T-helper 2 cell treated with Interferon-gamma antibody and Interleukin-4, amounts not matched to agents 100 ng/mL and 5 ng/mL, for 36 hours (primary cell): ENCODE data around the gene SLC6A11. TPM values are rescaled to one million over a fixed set of nuclear protein-coding genes. Genes with fewer than 3 reads are reported as not detected.

Experiments used
- intact Hi-C: fragments of 100-400 bp; cut with micrococcal nuclease; formaldehyde crosslinking; loops from one replicate; pipeline ENCODE4 v1.15.1; 2023
- total RNA-seq: library from RNA; stranded (reverse); gene quantifications from 2 replicates; pipeline ENCODE4 v1.2.3, GENCODE V29; 2022

The SLC6A11 gene
- total RNA-seq, 1 donor from 2014 or later, result not detected

DNA sequence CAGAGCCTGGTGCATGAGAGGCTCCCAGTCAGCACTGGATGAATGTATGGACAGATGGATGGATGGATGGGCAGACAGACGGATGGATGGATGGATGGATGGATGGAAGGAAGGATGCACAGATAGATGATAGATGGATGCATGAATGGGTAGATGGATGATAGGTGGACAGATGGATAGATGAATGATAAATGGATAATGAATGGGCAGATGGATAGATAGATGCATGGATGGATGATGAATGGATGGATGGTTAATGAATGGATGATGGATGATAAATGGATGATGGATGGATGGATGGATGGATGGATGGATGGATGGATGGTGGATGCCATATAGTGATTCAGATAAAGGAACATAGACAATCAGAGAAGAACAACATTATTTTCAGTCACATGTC is 71.0 kb downstream of the SLC6A11 start:
- intact Hi-C loops, result no loop called here

DNA sequence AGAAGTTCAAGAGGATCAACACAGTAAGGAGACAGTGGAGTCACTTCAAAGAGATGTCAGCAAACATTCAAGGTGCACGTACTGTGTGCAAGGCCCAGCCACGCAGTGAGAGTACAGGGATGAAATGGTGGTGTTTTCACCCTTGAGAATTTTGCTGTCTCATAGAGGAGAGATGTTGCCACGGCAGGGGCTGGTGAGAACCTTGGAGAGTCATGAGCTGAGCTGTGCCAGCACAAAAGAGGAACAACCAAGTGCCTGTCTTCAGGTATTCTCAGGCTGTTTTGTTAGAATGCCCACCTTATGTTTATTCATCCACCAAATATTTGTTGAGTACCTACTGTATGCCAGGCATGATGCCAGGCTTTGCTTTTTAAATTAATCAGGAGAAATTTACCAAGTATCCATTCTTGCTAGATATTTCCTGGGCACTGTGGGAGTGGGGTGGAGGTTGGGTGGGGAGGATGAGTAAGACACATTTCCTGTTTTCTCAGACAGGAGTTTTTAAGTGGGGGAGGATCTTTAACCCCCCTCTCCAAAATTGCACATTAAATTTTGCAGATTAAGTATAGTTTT is 72.6 kb downstream of the SLC6A11 start:
- intact Hi-C loops, result no loop called here

DNA sequence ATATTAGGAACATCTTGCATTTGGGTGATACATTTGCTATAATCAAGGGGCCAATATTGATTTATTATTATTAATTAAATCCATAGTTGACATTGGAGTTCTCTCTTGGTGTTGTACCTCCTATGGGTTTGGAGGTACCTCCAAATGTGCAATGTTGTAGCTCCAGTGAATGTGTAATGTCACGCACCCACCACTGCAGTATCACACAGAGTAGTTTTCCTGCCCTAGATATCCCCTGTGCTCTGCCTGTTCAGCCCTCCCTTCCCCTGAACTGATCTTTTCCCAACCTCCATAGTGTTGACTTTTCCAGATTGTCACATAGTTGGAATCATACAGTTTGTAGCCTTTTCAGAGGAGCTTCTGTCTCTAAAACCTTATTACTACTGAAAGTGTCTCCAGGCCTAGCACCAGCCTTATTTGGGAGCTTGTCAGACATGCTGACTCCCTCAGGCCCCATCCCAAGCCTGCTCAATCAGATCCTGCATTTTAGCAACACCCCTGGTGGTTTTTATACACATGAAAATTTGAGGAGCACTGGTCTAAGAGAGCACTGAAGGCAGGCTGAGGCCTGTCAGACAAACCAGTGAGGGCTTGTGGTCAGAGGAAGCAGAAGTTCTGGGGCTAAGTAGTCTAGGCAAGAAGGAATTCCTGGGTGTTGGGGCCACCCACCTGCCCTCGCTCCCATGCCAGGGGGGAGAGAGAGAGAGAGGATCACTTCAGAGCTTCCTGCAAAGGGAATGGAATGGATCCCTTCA is 73.4 kb downstream of the SLC6A11 start:
- intact Hi-C loops, result no loop called here

DNA sequence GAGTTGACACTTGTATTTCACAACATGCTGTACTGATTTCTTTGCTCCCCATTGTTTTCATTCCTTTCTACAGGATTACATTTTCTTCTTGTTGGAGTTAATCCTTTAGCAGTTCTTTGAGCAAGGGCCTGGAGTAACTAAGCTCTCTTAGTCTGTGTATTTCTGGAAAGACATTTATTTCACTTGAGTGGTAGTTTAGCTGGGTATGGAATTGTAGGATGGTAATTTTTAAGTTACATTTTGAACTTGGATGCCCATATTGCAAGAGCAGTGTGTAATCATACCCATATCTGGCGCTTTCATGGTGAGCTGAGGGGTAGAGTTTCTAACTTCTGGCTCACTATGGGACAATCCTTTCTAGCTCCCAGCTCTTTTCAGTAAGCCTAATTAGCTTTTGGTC is 74.6 kb downstream of the SLC6A11 start:
- intact Hi-C loops, result no loop called here

DNA sequence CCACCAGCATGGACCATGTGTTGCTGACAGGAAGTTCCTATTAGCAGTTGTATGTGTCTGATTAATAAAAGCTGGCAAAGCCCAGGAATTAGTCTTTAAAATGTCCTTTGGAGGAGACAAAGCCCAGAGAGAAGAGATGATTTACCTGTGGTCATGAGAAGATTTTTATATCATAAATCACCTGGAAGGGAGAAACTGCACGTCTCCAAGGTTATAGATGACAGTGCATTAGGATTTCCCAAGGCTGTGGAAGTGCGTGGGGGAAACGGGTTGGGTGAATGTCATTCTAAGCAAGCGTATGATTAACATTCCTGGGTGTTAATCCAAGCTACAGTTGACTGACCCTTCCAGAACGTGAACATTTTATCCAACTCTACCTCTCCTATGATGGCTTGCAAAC is 76.6 kb downstream of the SLC6A11 start:
- intact Hi-C loops, result no loop called here

DNA sequence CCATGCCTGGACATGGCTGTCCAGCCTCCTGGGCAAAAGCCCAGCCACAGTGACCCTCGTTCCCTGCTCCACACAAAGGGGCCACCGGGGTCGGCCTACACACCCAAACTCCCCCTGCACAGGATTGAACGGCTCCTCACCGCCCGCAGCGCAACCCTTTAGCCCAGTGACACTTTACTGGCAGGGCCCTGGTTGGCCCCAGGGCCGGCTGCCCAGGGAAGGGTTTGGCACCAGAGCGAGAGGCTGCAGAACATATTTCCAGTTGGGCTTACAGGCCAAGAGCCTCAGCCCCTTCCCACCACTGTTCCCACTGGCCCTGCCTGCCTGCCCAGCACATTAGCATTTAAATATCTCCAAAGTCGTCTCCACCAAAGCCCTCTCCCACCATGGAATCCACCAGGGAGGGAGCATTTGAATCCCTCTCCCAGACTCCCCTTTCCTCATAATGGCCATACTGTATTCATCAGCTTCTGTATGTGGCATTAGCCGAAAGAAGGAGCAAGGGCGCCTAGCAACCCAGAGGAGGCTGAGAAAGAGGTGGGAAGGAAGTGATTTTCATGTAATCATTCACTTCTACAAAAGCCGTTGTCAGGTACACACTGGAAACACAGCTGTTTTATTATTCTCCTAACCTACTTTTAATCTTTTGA is 85.4 kb downstream of the SLC6A11 start:
- intact Hi-C loops, result no loop called here

DNA sequence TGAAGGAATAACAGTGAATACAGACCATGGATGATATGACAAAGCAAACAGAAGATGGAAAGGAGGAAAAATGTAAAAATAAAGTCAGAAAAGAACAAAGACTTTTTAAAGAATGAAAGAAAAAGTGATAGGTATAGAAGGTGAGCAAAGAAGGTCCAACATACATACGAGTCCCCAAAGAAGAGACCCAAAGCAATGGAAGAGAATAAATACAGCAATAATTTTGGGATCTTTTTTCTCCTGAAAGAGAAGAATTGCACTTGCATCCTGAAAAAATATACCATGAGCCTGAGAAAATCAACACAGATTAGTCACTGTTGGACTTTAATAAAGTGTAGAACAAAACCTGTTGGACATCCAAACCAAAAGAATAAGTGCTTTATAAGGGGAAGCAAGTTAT is 91.2 kb downstream of the SLC6A11 start:
- intact Hi-C loops, result no loop called here

DNA sequence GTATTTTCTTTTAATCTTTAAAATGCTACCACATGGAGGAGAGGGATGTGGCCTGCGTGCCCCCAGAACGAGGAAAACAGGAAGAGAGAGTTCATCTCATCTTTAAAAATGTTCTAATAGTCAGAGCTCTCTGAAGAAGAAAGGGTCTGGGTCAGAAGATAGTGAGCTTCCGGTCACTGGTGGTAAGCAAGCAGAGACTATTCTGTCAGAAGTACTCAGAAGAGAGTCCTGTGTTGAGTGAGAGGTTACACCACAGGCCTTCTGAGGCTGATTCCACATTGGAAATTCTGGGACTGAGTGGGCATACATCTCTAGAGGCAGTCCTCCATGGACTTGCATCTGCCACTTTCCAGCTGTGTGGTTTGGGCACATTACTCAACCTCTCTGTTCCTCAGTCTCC is 94.3 kb downstream of the SLC6A11 start:
- intact Hi-C loops, result no loop called here

DNA sequence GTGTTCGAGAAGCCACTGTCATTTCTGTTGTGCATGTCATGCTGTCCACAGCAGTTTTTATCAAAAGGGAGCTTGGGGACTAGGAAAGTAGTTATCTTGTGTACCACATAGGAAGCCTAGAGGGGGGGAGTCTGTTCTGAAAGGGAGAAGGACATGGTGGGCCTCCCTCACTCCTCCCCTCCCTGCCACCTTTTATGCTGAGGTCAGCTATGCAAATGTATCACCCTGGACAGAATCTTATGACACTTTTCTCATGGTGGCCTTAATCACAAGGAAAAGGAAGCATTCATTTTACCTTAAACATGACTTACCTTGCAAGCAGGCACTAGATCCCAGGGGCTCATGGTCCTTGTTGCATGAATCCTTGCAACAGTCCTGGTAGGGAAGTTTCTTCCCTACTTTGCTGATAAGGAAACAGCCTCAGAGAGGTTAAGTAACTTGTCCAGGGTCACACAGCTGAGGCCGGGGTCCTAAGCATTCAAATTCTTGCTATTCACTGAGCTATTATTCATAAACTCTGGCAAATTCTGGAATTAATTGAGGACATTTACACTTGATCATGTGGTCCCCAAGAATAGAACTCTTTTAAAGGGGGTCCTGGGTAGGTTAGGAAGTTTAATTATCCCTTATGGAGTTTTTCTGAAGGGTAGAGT is 95.4 kb downstream of the SLC6A11 start:
- intact Hi-C loops, result no loop called here

DNA sequence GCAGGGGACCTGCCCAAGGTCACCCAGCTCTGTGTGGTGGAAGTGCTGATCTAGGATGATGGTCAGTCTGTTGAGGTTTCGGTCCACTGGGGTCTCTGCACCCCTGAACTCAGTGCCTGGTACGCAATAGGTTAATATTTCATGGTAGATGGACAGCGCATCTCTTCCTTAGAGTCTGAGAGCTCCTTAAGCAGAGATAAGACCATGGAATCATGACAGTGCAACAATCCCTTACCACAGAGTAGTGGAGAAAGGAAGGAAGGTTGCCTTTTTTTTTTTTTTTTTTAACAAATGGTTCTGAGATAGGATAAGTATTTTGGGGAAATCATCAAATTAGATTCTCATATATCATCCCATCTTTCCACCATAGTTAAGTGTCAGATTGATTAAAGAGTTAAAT is 96.8 kb downstream of the SLC6A11 start:
- intact Hi-C loops, result no loop called here

DNA sequence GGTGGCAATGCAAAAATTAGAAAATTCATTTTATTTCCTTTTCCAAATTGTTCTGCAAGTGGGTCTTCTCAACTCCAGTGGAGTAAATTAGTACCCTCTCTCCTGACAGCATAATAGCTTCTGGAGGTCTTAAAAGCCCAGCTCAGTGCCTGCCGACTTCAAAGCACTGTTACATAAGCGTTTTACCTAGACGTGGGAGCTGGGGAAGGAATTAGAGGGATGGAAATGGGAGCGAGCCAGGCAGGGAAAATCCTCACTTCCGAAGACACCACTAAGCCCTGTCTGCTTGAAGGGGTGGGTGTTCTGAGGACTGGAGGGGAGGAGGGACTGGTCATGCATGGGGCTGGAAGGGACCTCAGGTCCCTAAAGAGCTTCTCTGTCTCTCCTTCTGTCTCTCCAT is 99.3 kb downstream of the SLC6A11 start:
- intact Hi-C loops, result no loop called here

DNA sequence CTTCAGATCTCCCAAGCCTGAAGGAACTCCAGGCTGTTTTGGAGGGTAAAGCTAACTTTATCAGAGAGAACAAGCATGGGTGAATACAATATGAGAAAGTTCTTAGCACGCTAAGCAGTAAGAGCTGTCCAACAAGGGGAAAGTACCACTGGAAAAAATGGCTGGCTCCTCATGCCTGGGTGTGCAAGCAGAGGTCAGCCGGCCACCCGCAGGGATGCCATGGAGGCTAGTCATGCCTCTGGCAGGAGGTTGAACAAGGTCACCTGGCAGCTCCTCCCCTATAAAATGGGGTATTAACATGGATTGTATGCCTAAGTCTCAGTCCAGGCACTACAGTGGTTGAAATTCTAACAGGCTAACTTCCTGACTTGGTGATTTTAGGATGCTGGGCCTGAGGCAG is 101.1 kb downstream of the SLC6A11 start:
- intact Hi-C loops, result no loop called here

DNA sequence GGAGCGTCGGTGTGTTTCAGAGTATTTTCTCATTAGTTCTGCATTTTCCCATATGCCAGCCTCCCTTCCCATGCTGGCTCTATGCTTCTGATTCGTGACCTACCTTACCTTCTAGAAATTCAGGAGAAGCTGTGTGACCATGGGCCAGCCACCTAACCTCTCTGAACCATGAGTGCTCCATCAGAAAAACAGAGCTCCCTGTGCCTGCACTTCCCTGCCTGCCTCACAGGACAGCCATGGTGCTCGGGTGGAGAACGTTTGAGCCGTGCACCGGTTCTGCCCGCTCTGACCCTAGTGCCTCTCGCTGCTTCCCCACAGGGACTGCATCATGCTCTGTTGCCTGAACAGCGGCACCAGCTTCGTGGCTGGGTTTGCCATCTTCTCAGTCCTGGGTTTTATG is 102.0 kb downstream of the SLC6A11 start:
- intact Hi-C loops, result no loop called here

DNA sequence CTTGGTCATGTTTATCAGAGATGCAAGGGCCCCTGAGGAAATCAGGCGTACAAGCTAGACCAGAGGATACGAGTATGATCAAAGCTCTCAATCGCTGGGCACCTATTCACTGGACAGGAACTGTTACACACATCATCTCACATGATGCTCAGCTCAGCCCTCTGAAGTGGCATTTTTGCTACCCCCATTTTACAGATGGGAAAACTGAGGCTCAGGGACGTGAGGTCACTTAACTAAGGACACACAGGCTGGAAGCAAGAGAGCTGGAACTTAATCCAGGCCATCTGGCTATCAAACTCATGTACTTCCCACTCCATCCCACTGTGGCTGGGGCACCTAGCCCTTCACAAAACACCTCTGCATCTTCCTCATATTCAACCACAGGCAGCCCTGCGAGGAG is 103.6 kb downstream of the SLC6A11 start:
- intact Hi-C loops, result no loop called here

DNA sequence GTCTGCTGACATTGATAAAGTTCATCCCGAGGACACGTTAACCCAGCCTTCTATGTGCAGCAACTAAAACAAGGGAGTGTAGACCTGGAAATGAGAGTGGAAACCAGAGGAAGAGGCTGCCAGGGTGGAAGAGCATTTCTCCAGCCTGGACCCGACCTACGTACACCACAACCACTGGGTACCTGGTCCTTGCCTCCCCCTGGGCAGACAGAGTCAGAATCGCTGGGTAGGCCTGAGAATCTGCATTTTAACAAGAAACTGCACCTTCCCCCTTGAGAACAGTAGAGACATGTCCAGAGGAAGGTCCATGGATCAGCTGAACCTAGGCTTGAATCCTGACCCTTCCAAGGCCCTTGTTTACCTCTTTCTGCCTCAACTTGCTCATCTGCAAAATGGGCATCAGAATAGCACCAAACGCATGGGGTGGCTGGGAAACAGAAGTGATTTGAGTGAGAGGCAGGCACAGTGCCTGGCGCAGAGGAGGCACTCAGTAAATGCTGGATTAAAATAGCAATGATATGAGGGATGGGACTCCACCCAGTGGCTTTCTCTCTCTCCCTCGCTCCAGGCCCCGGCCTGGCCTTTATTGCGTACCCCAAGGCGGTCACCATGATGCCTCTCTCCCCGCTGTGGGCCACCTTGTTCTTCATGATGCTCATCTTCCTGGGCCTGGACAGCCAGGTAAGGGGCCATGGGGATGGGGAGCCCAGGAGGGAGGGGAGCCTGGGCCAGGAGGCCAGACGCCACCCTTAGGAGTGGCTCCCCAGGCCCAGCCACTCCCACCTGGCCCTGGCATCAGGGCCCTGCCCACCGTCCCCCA is 109.6 kb downstream of the SLC6A11 start:
- intact Hi-C loops, result no loop called here

DNA sequence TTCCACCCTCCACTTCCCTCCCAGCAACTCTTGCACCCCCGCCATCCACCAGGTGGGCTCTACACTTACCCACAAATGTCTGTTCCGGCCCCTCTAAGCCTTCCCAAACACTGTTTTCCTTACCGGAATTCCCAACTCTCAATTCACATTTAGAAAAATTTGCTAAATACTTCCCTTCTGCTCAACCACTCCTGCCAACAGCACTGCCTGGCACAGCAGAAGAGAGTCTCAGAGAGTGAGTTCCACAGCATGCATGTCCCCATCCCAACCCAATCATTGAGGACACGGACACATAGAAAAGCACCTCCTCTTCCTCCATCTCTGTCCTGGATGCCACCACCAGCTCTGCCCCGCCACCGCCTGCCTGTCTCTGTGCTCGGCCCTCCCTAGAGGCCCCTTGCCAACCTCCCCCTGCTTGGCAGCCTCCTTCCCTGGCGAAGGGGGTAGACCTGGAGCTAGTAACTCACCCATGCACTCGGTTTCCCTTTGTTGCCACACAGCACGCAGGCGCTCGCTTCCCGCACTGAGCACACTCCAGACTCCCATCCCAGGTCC is 110.3 kb downstream of the SLC6A11 start:
- intact Hi-C loops, result no loop called here

DNA sequence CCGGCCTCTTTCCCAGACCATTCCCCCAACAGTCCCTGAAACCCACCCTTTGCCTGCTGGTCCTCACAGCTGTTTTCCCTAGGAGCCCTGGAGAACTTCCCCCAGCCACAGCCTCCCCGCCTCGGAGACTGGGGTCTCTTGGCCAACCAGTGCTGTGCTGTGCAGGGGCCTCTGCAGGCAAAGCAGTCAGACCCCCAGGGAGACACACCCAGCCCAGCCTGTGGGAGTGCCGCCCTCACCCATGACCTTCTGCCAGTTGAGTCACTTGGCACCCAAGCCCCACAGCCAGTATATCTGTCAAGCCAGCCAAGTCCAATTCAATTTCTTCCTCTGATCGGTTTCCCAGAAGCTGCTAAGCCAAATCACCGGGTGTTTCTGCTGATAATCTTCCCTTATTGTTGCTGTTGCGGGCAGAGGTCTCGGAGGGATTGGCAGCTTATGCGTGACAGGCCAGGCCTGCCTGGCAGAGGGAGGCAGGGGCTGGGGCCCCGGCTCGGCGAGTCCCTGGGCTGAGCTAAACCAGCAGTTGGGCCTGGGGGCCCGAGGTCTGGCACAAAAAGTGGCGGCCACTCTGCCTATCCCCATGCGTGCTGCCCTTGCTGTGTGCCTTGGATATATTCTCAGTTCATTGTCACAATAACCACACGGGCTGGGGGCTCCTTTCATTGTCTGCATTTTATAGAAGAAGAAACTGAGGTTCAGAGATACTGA is 110.9 kb downstream of the SLC6A11 start:
- intact Hi-C loops, result no loop called here

DNA sequence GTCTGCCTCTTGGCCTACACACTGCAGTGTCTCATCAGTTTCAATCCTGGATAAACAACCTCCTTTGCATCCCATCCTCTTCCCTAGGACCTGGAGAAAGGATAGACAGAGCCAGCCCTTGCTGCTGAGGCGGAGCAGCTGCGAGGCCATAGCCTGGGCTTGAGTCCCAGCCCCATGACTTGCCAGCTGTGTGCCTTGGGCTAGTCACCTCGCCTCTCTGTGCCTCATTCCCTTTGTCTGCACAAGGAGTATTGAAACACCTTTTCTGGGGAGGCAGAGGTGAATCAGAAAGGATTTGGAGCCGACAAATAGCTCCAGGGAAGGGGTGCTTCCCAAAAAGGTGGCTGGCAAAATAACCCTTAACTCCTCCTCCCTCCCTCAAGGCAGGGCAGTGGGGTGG is 111.5 kb downstream of the SLC6A11 start:
- intact Hi-C loops, result no loop called here

DNA sequence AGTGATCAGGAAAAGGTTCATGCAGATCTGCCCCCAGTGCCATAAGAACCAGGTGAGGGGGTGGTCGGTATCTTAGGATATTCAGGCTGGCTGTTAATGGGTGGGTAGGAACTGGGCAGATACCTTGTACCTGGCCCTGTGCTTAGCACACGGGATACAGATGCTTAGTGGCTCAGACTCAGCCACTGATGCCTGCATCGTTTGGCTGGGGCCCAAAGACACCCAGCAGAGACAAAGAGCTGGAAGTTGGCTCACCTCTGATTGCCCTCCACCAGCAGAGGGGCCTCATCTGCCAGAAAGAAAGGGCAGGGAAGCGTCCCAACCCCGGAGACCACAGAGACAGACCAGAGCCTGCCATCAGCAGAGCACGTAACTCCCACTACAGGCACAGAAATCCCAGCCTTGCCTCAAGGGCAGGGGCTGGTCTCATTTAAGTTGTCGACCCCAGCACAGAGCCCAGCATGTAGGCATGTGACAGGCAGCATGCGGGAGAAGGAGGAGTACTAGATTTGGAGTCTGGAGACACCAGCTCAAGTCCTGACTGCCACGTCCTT is 112.5 kb downstream of the SLC6A11 start:
- intact Hi-C loops, result no loop called here

DNA sequence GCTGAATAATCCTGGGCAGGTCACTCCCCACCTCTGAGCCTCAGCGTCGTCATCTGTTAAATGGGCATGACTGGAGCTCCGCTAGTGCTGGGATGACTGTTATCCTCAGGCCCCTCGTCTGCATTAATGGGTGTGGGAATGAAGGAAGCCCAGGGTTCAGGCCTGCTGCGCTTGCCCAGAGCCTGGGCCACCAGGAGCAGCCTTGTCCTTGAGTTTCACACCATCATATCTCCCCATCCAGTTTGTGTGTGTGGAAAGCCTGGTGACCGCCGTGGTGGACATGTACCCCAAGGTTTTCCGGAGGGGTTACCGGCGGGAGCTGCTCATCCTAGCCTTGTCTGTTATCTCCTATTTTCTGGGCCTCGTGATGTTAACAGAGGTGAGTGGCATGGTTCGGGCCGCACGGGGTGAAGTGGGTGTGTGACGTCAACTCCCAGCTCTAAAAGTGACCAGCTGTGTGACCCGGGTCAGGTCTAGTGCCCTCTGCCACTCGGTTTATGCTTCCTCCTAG is 113.0 kb downstream of the SLC6A11 start:
- intact Hi-C loops, result no loop called here
